ENCODE results near the gene AGBL1.

- no peak for TF ChIP-seq POLR2AphosphoS5 (IDR thresholded peaks at IDR 0.05; ENCODE audit: insufficient read depth, low read depth, low read length)
- TF ChIP-seq CTCF (IDR thresholded peaks at IDR 0.05; ENCODE audit: extremely low read depth in 1 of 2, insufficient read depth in 1 of 2, low read depth in 1 of 2, low read length in 2 of 2), result no peak
- TF ChIP-seq EZH2 (IDR thresholded peaks at IDR 0.05; ENCODE audit: borderline replicate concordance, low read depth, low read length, severe bottlenecking), result no peak
- TF ChIP-seq POLR2A (IDR thresholded peaks at IDR 0.05; ENCODE audit: low read depth, low read length), result no peak
- TF ChIP-seq MYC (IDR thresholded peaks at IDR 0.05; ENCODE audit: low read depth, low read length), result no peak
- TF ChIP-seq JUN (IDR thresholded peaks at IDR 0.05; ENCODE audit: borderline replicate concordance, insufficient read depth, insufficient read length, low read depth), result no peak
These were observed 16.1 kb upstream of the AGBL1 start for GRCh38 chr15:86063356-86064095.

All from endothelial cell of umbilical vein (primary cell).